ENCODE results near the gene MRPS23. TPM values are rescaled to one million over a fixed set of nuclear protein-coding genes. Genes with fewer than 3 reads are reported as not detected.

MRPS23 gene
- total and polyA plus RNA-seq, 4 donors, result 15.7 to 44.9 (median 31.6) TPM

- Histone ChIP-seq H3K4me3 (no peak overlapping the region), H3K9me3 (ENCODE audit: control insufficient read depth in 4 of 4, insufficient read depth in 3 of 4, low read length in 3 of 4) (no peaks in the 10 kb centered on the region), H3K9ac (ENCODE audit: insufficient read depth in 1 of 2, low read length in 2 of 2) (no peak overlapping the region), H3K27me3 (ENCODE audit: control insufficient read depth in 3 of 3, insufficient read depth in 3 of 3, low read length in 2 of 3) (no peaks in the 10 kb centered on the region), H3K27ac (ENCODE audit: low read depth in 1 of 2, low read length in 1 of 2) (peak overlapping the region in 1 of 2 donors; percentile 21), H3K4me1 (ENCODE audit: control insufficient read depth in 5 of 5, insufficient read depth in 5 of 5, low read length in 5 of 5) (peaks cover 2 to 27% (median 24%) of the 10 kb centered on the region in 5 donors), H3K36me3 (ENCODE audit: control insufficient read depth in 4 of 4, insufficient read depth in 4 of 4, low read length in 4 of 4) (peaks cover 0 to 27% (median 11%) of the 10 kb centered on the region in 4 donors)
- TF ChIP-seq CTCF (IDR thresholded peaks at IDR 0.05; ENCODE audit: control extremely low read depth, extremely low read depth), result no peak
- DNase-seq (no peak), ATAC-seq (ENCODE audit: insufficient read depth, low FRiP score) (no peak)
- 70 to 82% methylated on average over 13 of the region's 13 CpGs for WGBS, 2 donors
Observed at GRCh38 chr17:57868910-57869616, 19.2 kb upstream of the MRPS23 start.

GRCh38 chr17:57868007-57868909 is 18.4 kb upstream of the MRPS23 start:
- Histone ChIP-seq H3K27ac (ENCODE audit: low read depth in 1 of 2, low read length in 1 of 2) (peak overlapping the region in 1 of 2 donors; percentile 69), H3K36me3 (ENCODE audit: control insufficient read depth in 4 of 4, insufficient read depth in 4 of 4, low read length in 4 of 4) (peaks cover 0 to 26% (median 11%) of the 10 kb centered on the region in 4 donors), H3K4me1 (ENCODE audit: control insufficient read depth in 5 of 5, insufficient read depth in 5 of 5, low read length in 5 of 5) (peaks cover 0 to 20% (median 17%) of the 10 kb centered on the region in 5 donors), H3K4me3 (no peak overlapping the region), H3K9me3 (ENCODE audit: control insufficient read depth in 4 of 4, insufficient read depth in 3 of 4, low read length in 3 of 4) (no peaks in the 10 kb centered on the region), H3K27me3 (ENCODE audit: control insufficient read depth in 3 of 3, insufficient read depth in 3 of 3, low read length in 2 of 3) (no peaks in the 10 kb centered on the region), H3K9ac (ENCODE audit: insufficient read depth in 1 of 2, low read length in 2 of 2) (no peak overlapping the region)
- 20 to 38% methylated on average over 23 of the region's 23 CpGs for WGBS, 2 donors
- ATAC-seq (ENCODE audit: insufficient read depth, low FRiP score), result peak; percentile 79
- TF ChIP-seq CTCF (IDR thresholded peaks at IDR 0.05; ENCODE audit: control extremely low read depth, extremely low read depth), result no peak
- peak; percentile 58 to 67 (median 58) for DNase-seq

- TF ChIP-seq CTCF (IDR thresholded peaks at IDR 0.05; ENCODE audit: control extremely low read depth, extremely low read depth), result no peak
- 91 to 95% methylated on average over 10 of the region's 10 CpGs for WGBS, 2 donors
- H3K27ac ChIP-seq (ENCODE audit: low read depth in 1 of 2, low read length in 1 of 2), result peak overlapping the region in 1 of 2 donors; percentile 69
Observed at GRCh38 chr17:57867126-57867525, 17.3 kb upstream of the MRPS23 start.

More at GRCh38 chr17:57867126-57867525, 17.3 kb upstream of the MRPS23 start:
- H3K4me3 ChIP-seq, result no peak overlapping the region
- no peaks in the 10 kb centered on the region for H3K9me3 ChIP-seq (ENCODE audit: control insufficient read depth in 4 of 4, insufficient read depth in 3 of 4, low read length in 3 of 4)
- H3K36me3 ChIP-seq (ENCODE audit: control insufficient read depth in 4 of 4, insufficient read depth in 4 of 4, low read length in 4 of 4), result peaks cover 0 to 16% (median 9%) of the 10 kb centered on the region in 4 donors
- ATAC-seq (ENCODE audit: insufficient read depth, low FRiP score), result no peak
- no peak overlapping the region for H3K9ac ChIP-seq (ENCODE audit: insufficient read depth in 1 of 2, low read length in 2 of 2)
- no peaks in the 10 kb centered on the region for H3K27me3 ChIP-seq (ENCODE audit: control insufficient read depth in 3 of 3, insufficient read depth in 3 of 3, low read length in 2 of 3)
- no peak for DNase-seq
- peaks cover 0 to 21% (median 14%) of the 10 kb centered on the region in 5 donors for H3K4me1 ChIP-seq (ENCODE audit: control insufficient read depth in 5 of 5, insufficient read depth in 5 of 5, low read length in 5 of 5)
